C4-2B (cell line): Measurements from ENCODE around the gene TMEM139.

ENCODE experiments used
- H3K27ac ChIP-seq: fragments of 450-650 bp; 2 replicates; pipeline ENCODE4 v1.5.1; 2017
- CTCF ChIP-seq: fragments of 450-650 bp; conservative IDR thresholded peaks from 2 replicates; pipeline ENCODE4 v1.5.1; 2017; ENCODE audit warnings: mild to moderate bottlenecking
- ZFX ChIP-seq: fragments of 450-650 bp; IDR thresholded peaks from 2 replicates; pipeline ENCODE4 v1.6.1; 2017

TMEM139 gene

GRCh38 chr7:143269251-143269650 lies 15.5 kb upstream of the TMEM139 start:
- no peak overlapping the region for H3K27ac ChIP-seq
- TF ChIP-seq ZFX = no peak
- TF ChIP-seq CTCF = no peak

- TF ChIP-seq ZFX = no peak
- no peak for TF ChIP-seq CTCF
- H3K27ac ChIP-seq = no peak overlapping the region
Observed at GRCh38 chr7:143271240-143271639, 13.5 kb upstream of the TMEM139 start.

GRCh38 chr7:143272871-143273270 lies 11.9 kb upstream of the TMEM139 start:
- TF ChIP-seq ZFX (no peak), CTCF (no peak)
- H3K27ac ChIP-seq = no peak overlapping the region

GRCh38 chr7:143279186-143280098 lies 5.3 kb upstream of the TMEM139 start:
- TF ChIP-seq ZFX (no peak), CTCF (no peak)
- H3K27ac ChIP-seq = no peak overlapping the region

- no peak overlapping the region for H3K27ac ChIP-seq
- TF ChIP-seq ZFX = no peak
- TF ChIP-seq CTCF = no peak
Observed at GRCh38 chr7:143280160-143280559, 4.6 kb upstream of the TMEM139 start.

- TF ChIP-seq CTCF (no peak), ZFX (no peak)
- no peak overlapping the region for H3K27ac ChIP-seq
Observed at GRCh38 chr7:143280566-143280965, 4.2 kb upstream of the TMEM139 start.

GRCh38 chr7:143281529-143281928 lies 3.2 kb upstream of the TMEM139 start:
- no peak overlapping the region for H3K27ac ChIP-seq
- no peak for TF ChIP-seq CTCF
- TF ChIP-seq ZFX = no peak
